HUES6 (cell line): ENCODE measurements around the gene STARD13.
"Not testable (repeated sequence)": the region's sequence is repeated elsewhere in the genome, so short reads cannot be mapped to it uniquely, and the experiment has no call there.

Experiments used
- H3K27ac ChIP-seq: 2 replicates; pipeline ENCODE4 v1.7.0; 2013; ENCODE audit warnings: low read depth, mild to moderate bottlenecking, low read length, inconsistent platforms
- H3K27me3 ChIP-seq: 2 replicates; pipeline ENCODE4 v1.6.1; 2013; ENCODE audit warnings: low read length; ENCODE audit not compliant: control insufficient read depth, insufficient read depth
- H3K36me3 ChIP-seq: 2 replicates; pipeline ENCODE4 v1.6.1; 2013; ENCODE audit warnings: low read length; ENCODE audit not compliant: control insufficient read depth, insufficient read depth
- H3K4me1 ChIP-seq: 2 replicates; pipeline ENCODE4 v1.6.1; 2013; ENCODE audit warnings: low read length; ENCODE audit not compliant: control insufficient read depth, insufficient read depth
- H3K4me3 ChIP-seq: 2 replicates; pipeline ENCODE4 v1.5.1; 2013; ENCODE audit warnings: low read depth, low read length
- H3K9ac ChIP-seq: one replicate; pipeline ENCODE4 v1.6.1; 2013; ENCODE audit warnings: mild to moderate bottlenecking, low read length
- H3K9me3 ChIP-seq: 2 replicates; pipeline ENCODE4 v1.6.1; 2013; ENCODE audit warnings: low read depth, low read length; ENCODE audit not compliant: control insufficient read depth, insufficient read depth

Gene STARD13

DNA sequence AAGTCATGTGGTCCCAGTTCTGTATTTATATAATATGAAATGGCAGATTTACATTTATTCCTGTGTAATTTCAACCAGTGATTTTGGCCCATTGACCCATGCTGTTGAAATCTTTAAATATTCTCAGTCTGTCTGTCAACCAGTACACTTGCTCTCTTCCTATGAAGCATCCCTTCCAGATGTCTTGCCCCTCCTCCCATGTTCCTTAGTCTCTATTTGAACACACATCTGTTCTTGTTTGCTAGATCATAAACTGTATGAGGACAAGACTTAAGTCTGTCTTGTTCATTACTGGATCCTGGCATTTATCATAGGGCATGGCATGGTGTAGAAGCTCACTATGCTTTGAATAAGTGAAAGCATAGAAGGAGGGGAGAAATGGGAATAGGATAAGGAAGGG, 34.9 kb downstream of the STARD13 start:
- Histone ChIP-seq H3K9me3 (no peaks in the 10 kb centered on the region), H3K36me3 (no peaks in the 10 kb centered on the region), H3K4me1 (no peaks in the 10 kb centered on the region), H3K9ac (no peak overlapping the region), H3K27me3 (no peaks in the 10 kb centered on the region), H3K27ac (no peak overlapping the region), H3K4me3 (no peak overlapping the region)

DNA sequence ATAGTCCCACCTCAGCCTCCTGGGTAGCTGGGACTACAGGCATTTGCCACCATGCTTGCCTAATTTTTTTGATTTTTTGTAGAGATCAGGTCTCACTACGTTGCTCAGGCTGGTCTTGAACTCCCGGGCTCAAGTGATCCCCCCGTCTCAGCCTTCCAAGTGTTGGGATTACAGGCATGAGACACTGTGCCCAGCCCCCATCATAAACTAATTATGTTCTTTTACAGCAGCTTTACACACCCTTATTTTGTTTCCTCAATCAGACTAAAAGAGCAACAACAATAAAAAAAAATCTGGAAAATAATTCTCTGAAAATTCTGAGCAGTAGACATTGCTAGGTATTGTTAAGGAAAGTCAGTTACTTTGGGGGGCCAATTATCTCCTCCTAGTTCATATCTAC, 35.7 kb downstream of the STARD13 start:
- H3K4me3 ChIP-seq: no peak overlapping the region
- H3K36me3 ChIP-seq: no peaks in the 10 kb centered on the region
- H3K27ac ChIP-seq: no peak overlapping the region
- no peaks in the 10 kb centered on the region for H3K4me1 ChIP-seq
- H3K9me3 ChIP-seq: no peaks in the 10 kb centered on the region
- no peaks in the 10 kb centered on the region for H3K27me3 ChIP-seq
- H3K9ac ChIP-seq: no peak overlapping the region

DNA sequence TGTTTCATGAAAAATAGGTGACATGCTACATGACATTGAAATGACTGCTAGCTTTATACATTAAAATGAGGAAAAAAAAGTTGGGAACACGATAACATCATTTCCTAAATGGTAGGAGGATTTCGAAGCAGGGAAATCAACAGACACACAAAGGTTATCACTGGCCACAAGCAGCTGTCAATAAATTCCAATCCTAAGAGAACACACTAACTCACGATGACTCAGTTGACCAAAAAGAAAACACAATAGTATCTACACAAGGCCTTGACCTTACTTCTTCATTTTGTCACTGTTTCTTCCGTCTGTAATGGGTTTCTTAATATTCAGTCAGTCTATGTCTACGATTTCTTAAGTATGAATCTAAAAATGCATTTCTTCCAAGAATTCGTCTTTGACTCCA, 36.5 kb downstream of the STARD13 start:
- Histone ChIP-seq H3K36me3 (no peaks in the 10 kb centered on the region), H3K4me3 (no peak overlapping the region), H3K27me3 (no peaks in the 10 kb centered on the region), H3K27ac (no peak overlapping the region), H3K4me1 (no peaks in the 10 kb centered on the region), H3K9me3 (no peaks in the 10 kb centered on the region), H3K9ac (no peak overlapping the region)

GRCh38 chr13:33245505-33246158, 39.9 kb downstream of the STARD13 start:
- Histone ChIP-seq H3K4me1 (no peaks in the 10 kb centered on the region), H3K27ac (no peak overlapping the region), H3K4me3 (no peak overlapping the region), H3K9me3 (peaks cover 15% of the 10 kb centered on the region; the same call in 1 of the 2 replicates), H3K36me3 (no peaks in the 10 kb centered on the region), H3K27me3 (no peaks in the 10 kb centered on the region), H3K9ac (no peak overlapping the region)

DNA sequence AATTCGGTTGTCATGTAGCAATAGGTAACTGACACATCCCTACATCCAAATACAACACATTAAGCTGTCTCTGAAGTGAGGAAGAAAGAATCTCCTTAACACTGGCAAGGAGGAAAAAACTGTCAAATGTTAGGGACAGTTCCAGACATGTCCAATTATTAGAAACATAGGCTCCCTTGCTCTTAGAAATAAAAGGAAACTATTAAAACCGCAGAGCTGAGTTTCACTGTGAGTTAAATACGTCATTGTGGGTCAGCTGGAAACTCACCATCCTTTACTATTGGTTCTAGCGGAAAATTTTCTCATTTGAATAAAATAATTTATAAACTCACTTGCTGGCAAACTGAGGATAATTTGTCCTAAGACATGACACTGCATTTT, 40.7 kb downstream of the STARD13 start:
- no peak overlapping the region for H3K27ac ChIP-seq
- H3K4me1 ChIP-seq: no peaks in the 10 kb centered on the region
- no peaks in the 10 kb centered on the region for H3K27me3 ChIP-seq
- H3K4me3 ChIP-seq: no peak overlapping the region
- H3K9ac ChIP-seq: no peak overlapping the region
- H3K9me3 ChIP-seq: peaks cover 18% of the 10 kb centered on the region; the same call in 1 of the 2 replicates
- no peaks in the 10 kb centered on the region for H3K36me3 ChIP-seq

DNA sequence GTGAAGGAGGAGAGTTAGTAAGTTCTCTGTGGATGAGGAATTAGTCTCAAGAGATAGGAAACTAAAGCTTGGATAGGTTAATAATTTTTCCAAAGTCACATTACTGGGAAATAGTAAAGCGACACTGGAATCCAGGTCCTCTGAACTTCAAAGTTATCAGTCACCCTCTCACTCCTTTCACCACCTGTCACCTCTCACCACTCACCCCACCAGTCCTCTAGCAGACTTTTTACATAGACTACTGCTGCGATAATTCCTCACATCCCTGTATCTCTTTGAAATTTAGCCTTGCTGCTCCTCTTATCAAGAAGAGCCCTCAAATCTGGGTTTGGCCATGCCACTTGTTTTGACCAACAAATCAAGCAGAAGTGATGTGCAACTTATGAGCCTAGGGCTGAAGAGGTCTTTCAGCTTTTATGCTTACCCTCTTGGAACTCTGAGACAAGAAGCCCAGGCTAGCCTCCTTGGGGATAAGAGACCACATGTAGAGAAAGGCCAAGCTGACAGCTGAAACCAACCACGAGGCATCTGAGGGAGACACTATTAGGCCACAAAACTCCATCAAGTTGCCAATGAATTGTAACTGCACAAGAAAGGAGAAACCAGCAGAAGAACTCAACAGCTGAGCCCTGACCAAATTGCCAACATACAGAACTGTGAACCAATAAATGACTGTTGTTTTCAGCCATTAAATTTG, 41.2 kb downstream of the STARD13 start:
- no peak overlapping the region for H3K4me3 ChIP-seq
- no peaks in the 10 kb centered on the region for H3K4me1 ChIP-seq
- no peaks in the 10 kb centered on the region for H3K36me3 ChIP-seq
- peaks cover 18% of the 10 kb centered on the region; the same call in 1 of the 2 replicates for H3K9me3 ChIP-seq
- H3K27me3 ChIP-seq: no peaks in the 10 kb centered on the region
- H3K27ac ChIP-seq: no peak overlapping the region
- no peak overlapping the region for H3K9ac ChIP-seq

- H3K27ac ChIP-seq: no peak overlapping the region
- H3K4me1 ChIP-seq: no peaks in the 10 kb centered on the region
- H3K4me3 ChIP-seq: no peak overlapping the region
- H3K27me3 ChIP-seq: no peaks in the 10 kb centered on the region
- H3K9ac ChIP-seq: no peak overlapping the region
- peaks cover 18% of the 10 kb centered on the region; the same call in 1 of the 2 replicates for H3K9me3 ChIP-seq
- no peaks in the 10 kb centered on the region for H3K36me3 ChIP-seq
These were observed 42.5 kb downstream of the STARD13 start for GRCh38 chr13:33242984-33243617.

DNA sequence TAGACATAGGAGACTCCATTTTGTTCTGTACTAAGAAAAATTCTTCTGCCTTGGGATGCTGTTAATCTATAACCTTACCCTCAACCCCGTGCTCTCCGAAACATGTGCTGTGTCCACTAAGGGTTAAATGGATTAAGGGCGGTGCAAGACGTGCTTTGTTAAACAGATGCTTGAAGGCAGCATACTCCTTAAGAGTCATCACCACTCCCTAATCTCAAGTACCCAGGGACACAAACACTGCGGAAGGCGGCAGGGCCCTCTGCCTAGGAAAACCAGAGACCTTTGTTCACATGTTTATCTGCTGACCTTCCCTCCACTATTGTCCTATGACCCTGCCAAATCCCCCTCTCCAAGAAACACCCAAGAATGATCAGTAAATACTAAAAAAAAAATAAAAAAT, 43.2 kb downstream of the STARD13 start:
- H3K27me3 ChIP-seq, H3K36me3 ChIP-seq, H3K27ac ChIP-seq, H3K9ac ChIP-seq, H3K4me1 ChIP-seq, H3K4me3 ChIP-seq: not testable (repeated sequence)
- peaks cover 18% of the 10 kb centered on the region; the same call in 1 of the 2 replicates for H3K9me3 ChIP-seq

DNA sequence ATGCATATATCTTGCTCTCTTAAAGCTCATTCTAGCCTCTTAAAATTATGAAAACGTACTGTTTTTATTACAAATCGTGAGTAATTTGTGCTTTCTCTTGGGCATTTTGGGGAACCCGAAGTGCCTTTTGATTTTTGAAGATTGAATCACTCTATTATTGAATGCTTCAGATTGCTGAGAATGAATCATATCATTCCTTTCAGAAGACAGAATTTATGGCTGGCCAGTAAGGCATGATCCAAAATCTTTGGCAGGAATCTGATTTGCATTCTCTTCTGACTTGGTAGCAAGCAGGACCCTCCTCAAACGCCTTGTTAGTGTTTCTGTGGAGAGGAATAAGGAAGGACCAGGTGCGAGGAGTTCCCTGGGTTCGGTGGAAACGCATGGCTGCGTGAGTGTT, 49.5 kb downstream of the STARD13 start:
- H3K9ac ChIP-seq: no peak overlapping the region
- peaks cover 10% of the 10 kb centered on the region; the same call in 1 of the 2 replicates for H3K9me3 ChIP-seq
- H3K36me3 ChIP-seq: no peaks in the 10 kb centered on the region
- H3K27ac ChIP-seq: no peak overlapping the region
- H3K4me3 ChIP-seq: no peak overlapping the region
- H3K27me3 ChIP-seq: no peaks in the 10 kb centered on the region
- H3K4me1 ChIP-seq: no peaks in the 10 kb centered on the region

GRCh38 chr13:33235564-33235963, 50.0 kb downstream of the STARD13 start:
- no peak overlapping the region for H3K9ac ChIP-seq
- no peak overlapping the region for H3K27ac ChIP-seq
- peaks cover 5% of the 10 kb centered on the region; the same call in 1 of the 2 replicates for H3K9me3 ChIP-seq
- H3K27me3 ChIP-seq: no peaks in the 10 kb centered on the region
- H3K4me1 ChIP-seq: no peaks in the 10 kb centered on the region
- H3K36me3 ChIP-seq: no peaks in the 10 kb centered on the region
- H3K4me3 ChIP-seq: no peak overlapping the region

GRCh38 chr13:33235078-33235477, 50.5 kb downstream of the STARD13 start:
- no peak overlapping the region for H3K27ac ChIP-seq
- no peak overlapping the region for H3K9ac ChIP-seq
- peaks cover 3% of the 10 kb centered on the region for H3K4me1 ChIP-seq
- H3K4me3 ChIP-seq: no peak overlapping the region
- no peaks in the 10 kb centered on the region for H3K27me3 ChIP-seq
- no peaks in the 10 kb centered on the region for H3K36me3 ChIP-seq
- H3K9me3 ChIP-seq: peaks cover 5% of the 10 kb centered on the region; the same call in 1 of the 2 replicates
